Bone marrow (tissue), 2 donors: Measurements from ENCODE around the gene ETF1.
A peak's percentile ranks its signal among the peaks of the same experiment; 100 is the strongest.
"Not testable (repeated sequence)": the region's sequence is repeated elsewhere in the genome, so short reads cannot be mapped to it uniquely, and the experiment has no call there.

ENCODE experiments used
- DNase-seq, 2 donors: peaks; one replicate each; lab custom pipeline; 2025; lab: John Stamatoyannopoulos, UW

Gene ETF1

GRCh38 chr5:138490648-138491283 is 52.3 kb downstream of the ETF1 start:
- no peak for DNase-seq

GRCh38 chr5:138489683-138490061 is 53.4 kb downstream of the ETF1 start:
- DNase-seq = no peak

- DNase-seq = no peak
These were observed 54.5 kb downstream of the ETF1 start for GRCh38 chr5:138488481-138488945.

- no peak for DNase-seq
These were observed 60.4 kb downstream of the ETF1 start for GRCh38 chr5:138482638-138483037.

- DNase-seq = no peak
These were observed 66.1 kb downstream of the ETF1 start for GRCh38 chr5:138476918-138477317.

GRCh38 chr5:138473151-138473550 is 69.9 kb downstream of the ETF1 start:
- DNase-seq = not testable (repeated sequence)

- DNase-seq = no peak
These were observed 70.7 kb downstream of the ETF1 start for GRCh38 chr5:138472353-138472752.

GRCh38 chr5:138471052-138471361 is 72.0 kb downstream of the ETF1 start:
- DNase-seq = no peak

- no peak for DNase-seq
These were observed 72.5 kb downstream of the ETF1 start for GRCh38 chr5:138470322-138471051.

- DNase-seq = no peak
These were observed 73.3 kb downstream of the ETF1 start for GRCh38 chr5:138469540-138470321.

- no peak for DNase-seq
These were observed 74.0 kb downstream of the ETF1 start for GRCh38 chr5:138468966-138469539.

- DNase-seq = no peak
These were observed 74.7 kb downstream of the ETF1 start for GRCh38 chr5:138468133-138468965.

- DNase-seq = no peak
These were observed 75.3 kb downstream of the ETF1 start for GRCh38 chr5:138467711-138468132.

- no peak for DNase-seq
These were observed 75.9 kb downstream of the ETF1 start for GRCh38 chr5:138466900-138467710.

- DNase-seq = no peak
These were observed 76.7 kb downstream of the ETF1 start for GRCh38 chr5:138466125-138466899.

GRCh38 chr5:138465261-138466124 is 77.5 kb downstream of the ETF1 start, which contains the start of gene EGR1:
EGR1 (plus strand) TSS chr5:138465479; CDS start chr5:138465762, 283 bp downstream.
- DNase-seq = peak; percentile 93 to 100

- DNase-seq = peak; percentile 94 to 100
These were observed 78.4 kb downstream of the ETF1 start for GRCh38 chr5:138464388-138465260.

- peak; percentile 89 to 96 for DNase-seq
These were observed 79.0 kb downstream of the ETF1 start for GRCh38 chr5:138464008-138464387.
